Heart left ventricle (tissue), 16 donors: ENCODE measurements around the gene LMF1. TPM values are rescaled to one million over a fixed set of nuclear protein-coding genes. Genes with fewer than 3 reads are reported as not detected.

ENCODE experiments used
- ATAC-seq, 4 donors: fragments of 200-7000 bp; cut with Tn5 transposase; one replicate each; pipeline ENCODE4 v1.9.1; 2020 to 2022; ENCODE audit warnings: moderate library complexity in 4 of 4, mild to moderate bottlenecking in 3 of 4, moderate number of reproducible peaks in 1 of 4
- DNase-seq, 5 donors: peaks; one replicate each; pipeline ENCODE4 v3.0.0-alpha.2; 2020
- H3K27ac ChIP-seq, 12 donors: fragments of 200-600 bp; sonication (generic) in 4 of 12; one replicate each; pipeline versions ENCODE4 v1.5.0 to v1.8.0; 2016 to 2022; ENCODE audit warnings: mild to moderate bottlenecking in 2 of 12
- H3K27me3 ChIP-seq, 9 donors: fragments of 200-600 bp; sonication (generic) in 2 of 9; one replicate each; pipeline versions ENCODE4 v1.5.1 to v1.8.0; 2016 to 2022; ENCODE audit warnings: mild to moderate bottlenecking in 3 of 9
- H3K36me3 ChIP-seq, 9 donors: fragments of 200-600 bp; sonication (generic) in 2 of 9; one replicate each; pipeline versions ENCODE4 v1.5.0 to v1.8.0; 2018 to 2022; ENCODE audit warnings: mild to moderate bottlenecking in 2 of 9
- H3K4me1 ChIP-seq, 12 donors: fragments of 200-600 bp; sonication (generic) in 4 of 12; one replicate each; pipeline versions ENCODE4 v1.5.0 to v1.8.0; 2016 to 2022; ENCODE audit warnings: mild to moderate bottlenecking in 3 of 12
- H3K4me3 ChIP-seq, 12 donors: fragments of 200-600 bp; sonication (generic) in 4 of 12; one replicate each; pipeline versions ENCODE4 v1.5.0 to v1.8.0; 2017 to 2022; ENCODE audit warnings: mild to moderate bottlenecking in 9 of 12, moderate library complexity in 4 of 12
- H3K9me3 ChIP-seq, 12 donors: fragments of 200-600 bp; sonication (generic) in 4 of 12; one replicate each; pipeline versions ENCODE4 v1.5.0 to v1.8.0; 2016 to 2022; ENCODE audit warnings: mild to moderate bottlenecking in 1 of 12
- CTCF ChIP-seq, 12 donors: fragments of 200-600 bp; sonication (generic) in 4 of 12; IDR thresholded peaks; one replicate each; pipeline versions ENCODE4 v1.5.0 to v1.8.0; 2018 to 2022; ENCODE audit warnings: antibody characterized with exemption in 12 of 12, mild to moderate bottlenecking in 5 of 12
- POLR2A ChIP-seq, 2 donors: fragments of 450-650 bp; IDR thresholded peaks; one replicate each; pipeline ENCODE4 v1.6.1; 2017; ENCODE audit warnings: antibody characterized with exemption in 2 of 2, mild to moderate bottlenecking in 2 of 2, moderate library complexity in 2 of 2
- WGBS, 4 donors: extraction: QIAGEN DNeasy Blood & Tissue Kit in 2 of 4; methylation state at CpG; one replicate each; pipeline versions ENCODE4 v1.1.5 to v1.1.7; 2013 to 2018; 5-methylcytosine and 5-hydroxymethylcytosine counted together
- intact Hi-C, 10 donors: fragments of 100-400 bp; cut with DNase I; formaldehyde crosslinking; loops; one replicate each; pipeline versions ENCODE4 v1.11.1 to v1.14.2; 2022
- polyA plus RNA-seq, 2 donors: library from polyadenylated mRNA; stranded (reverse); fragments of 200-250 nt; gene quantifications; one replicate each; pipeline ENCODE4 v1.2.3, GENCODE V29; 2013
- total RNA-seq, 9 donors: library from RNA; depleted of rRNA in 2 of 9; stranded (reverse); fragments of >200 nt in 2 of 9; fragmentation: NEBNext Ultra II Directional in 3 of 9; extraction: Animal tissue kit (Norgen Biotek cat#: 25700) in 3 of 9; gene quantifications; one replicate each; pipeline versions ENCODE4 v1.1.0 to v1.2.4, GENCODE V29; 2016 to 2023
- donor health status: ischemic (EF 13 %, LVEDD 7.1; RV severe dilation, severe dysfunction).
- donor health status: healthy with polysubstance abuse.
- donor health status: DM: no; HTN: yes; CAD: no.
- donor health status: DM: no; HTN: no; CAD: no.
- donor health status: ischemic (EF 25% LVEDD 6.9; RV normal size, moderate dysfunction).
- donor health status: ischemic (EF 25% LVEDD 5.7; RV mildly dilated, moderate dysfunction).
- donor health status: healthy.
- donor health status: DM: yes; HTN: yes; CAD: no.
- donor health status: ischemic (EF 35%, LVEDD 5.7; RV mildly dilated, moderate dysfunction).
- donor health status: nonischemic (EF 11% LVEDD 7.7; RV severe dilation, severe dysfunction).
- donor health status: DM: yes; HTN: yes; CAD: no.
- donor health status: PGD.
- donor health status: ischemic (EF 29% LVEDD 5.4; RV normal size, mild dysfunction).
- donor health status: nonischemic (EF 23%, LVEDD 6.1; RV moderate dilation, normal function).

The LMF1 gene
- total and polyA plus RNA-seq, 11 donors = 4.3 to 19.2 (median 7.1) TPM

DNA sequence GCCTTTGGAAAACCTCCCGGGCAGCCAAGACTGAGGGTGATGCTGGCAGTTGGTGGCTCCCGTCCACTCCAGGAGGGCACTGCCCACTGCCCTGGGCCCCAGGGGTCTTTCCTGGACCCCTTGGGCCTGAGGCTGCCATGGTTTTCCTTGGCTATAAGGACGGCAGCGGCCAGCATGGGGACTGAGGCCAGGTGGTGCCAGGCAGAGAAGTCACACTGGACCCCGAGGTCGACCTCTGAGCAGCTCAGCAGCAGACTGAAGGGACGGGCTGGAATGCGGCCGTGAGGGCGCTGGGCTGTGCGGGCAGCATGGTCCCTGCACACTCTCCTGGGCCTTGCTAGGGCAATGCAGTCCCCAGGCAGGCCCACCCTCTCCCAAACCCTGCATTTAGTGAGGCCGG is 114.7 kb downstream of the LMF1 start:
- TF ChIP-seq CTCF (IDR thresholded peaks at IDR 0.05) (no peak), POLR2A (IDR thresholded peaks at IDR 0.05) (no peak)
- no peaks in the 10 kb centered on the region for H3K36me3 ChIP-seq
- H3K4me1 ChIP-seq = no peaks in the 10 kb centered on the region
- H3K9me3 ChIP-seq = peaks cover 0 to 4% (median 0%) of the 10 kb centered on the region in 12 donors
- no peaks in the 10 kb centered on the region for H3K27me3 ChIP-seq
- intact Hi-C loops = no loop called here
- 97 to 100% (median 98%) methylated on average over 9 to 12 of the region's 12 CpGs for WGBS, 4 donors
- DNase-seq (peak in 2 of 5 donors; percentile 8 to 29), ATAC-seq (no peak)
- no peak overlapping the region for H3K27ac ChIP-seq
- no peak overlapping the region for H3K4me3 ChIP-seq

DNA sequence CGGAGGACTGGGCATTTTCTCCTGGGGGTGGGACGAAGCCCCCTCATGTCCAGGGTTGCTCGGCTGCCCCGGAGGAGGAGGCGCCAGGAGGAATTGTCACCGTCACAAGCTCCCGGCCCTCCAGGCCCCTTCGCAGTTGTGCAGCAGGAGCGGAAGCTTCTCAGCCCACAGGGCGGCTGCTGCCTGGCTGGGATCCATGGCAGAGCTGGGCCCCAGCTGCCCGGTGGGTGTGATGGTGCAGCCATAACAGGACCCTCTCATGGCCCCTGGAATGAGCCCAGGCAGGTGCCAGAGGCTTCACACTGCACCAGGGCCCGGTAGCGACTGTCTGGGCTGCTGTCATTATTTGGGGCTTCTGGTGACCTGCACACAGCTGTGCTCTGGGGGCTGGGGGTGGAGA is 115.3 kb downstream of the LMF1 start:
- TF ChIP-seq POLR2A (IDR thresholded peaks at IDR 0.05) (no peak), CTCF (IDR thresholded peaks at IDR 0.05) (no peak)
- no peaks in the 10 kb centered on the region for H3K36me3 ChIP-seq
- no peaks in the 10 kb centered on the region for H3K4me1 ChIP-seq
- H3K4me3 ChIP-seq = no peak overlapping the region
- H3K9me3 ChIP-seq = peaks cover 0 to 4% (median 0%) of the 10 kb centered on the region in 12 donors
- DNase-seq (peak in 1 of 5 donors; percentile 46), ATAC-seq (no peak)
- no peaks in the 10 kb centered on the region for H3K27me3 ChIP-seq
- intact Hi-C loops = no loop called here
- 88 to 98% (median 95%) methylated on average over 8 to 13 of the region's 13 CpGs for WGBS, 4 donors
- no peak overlapping the region for H3K27ac ChIP-seq

- Histone ChIP-seq H3K9me3 (peaks cover 0 to under 1% (median 0%) of the 10 kb centered on the region in 12 donors), H3K4me3 (no peak overlapping the region), H3K4me1 (no peaks in the 10 kb centered on the region), H3K36me3 (no peaks in the 10 kb centered on the region), H3K27ac (no peak overlapping the region), H3K27me3 (no peaks in the 10 kb centered on the region)
- 88 to 94% (median 90%) methylated on average over 16 to 23 of the region's 23 CpGs for WGBS, 4 donors
- intact Hi-C loops = no loop called here
- peak in 1 of 4 donors; percentile 11 for ATAC-seq
- peak in 2 of 5 donors; percentile 20 to 49 for DNase-seq
- no peak for TF ChIP-seq POLR2A (IDR thresholded peaks at IDR 0.05)
- TF ChIP-seq CTCF (IDR thresholded peaks at IDR 0.05) = no peak
Observed at GRCh38 chr16:854808-855410, 115.9 kb downstream of the LMF1 start.

DNA sequence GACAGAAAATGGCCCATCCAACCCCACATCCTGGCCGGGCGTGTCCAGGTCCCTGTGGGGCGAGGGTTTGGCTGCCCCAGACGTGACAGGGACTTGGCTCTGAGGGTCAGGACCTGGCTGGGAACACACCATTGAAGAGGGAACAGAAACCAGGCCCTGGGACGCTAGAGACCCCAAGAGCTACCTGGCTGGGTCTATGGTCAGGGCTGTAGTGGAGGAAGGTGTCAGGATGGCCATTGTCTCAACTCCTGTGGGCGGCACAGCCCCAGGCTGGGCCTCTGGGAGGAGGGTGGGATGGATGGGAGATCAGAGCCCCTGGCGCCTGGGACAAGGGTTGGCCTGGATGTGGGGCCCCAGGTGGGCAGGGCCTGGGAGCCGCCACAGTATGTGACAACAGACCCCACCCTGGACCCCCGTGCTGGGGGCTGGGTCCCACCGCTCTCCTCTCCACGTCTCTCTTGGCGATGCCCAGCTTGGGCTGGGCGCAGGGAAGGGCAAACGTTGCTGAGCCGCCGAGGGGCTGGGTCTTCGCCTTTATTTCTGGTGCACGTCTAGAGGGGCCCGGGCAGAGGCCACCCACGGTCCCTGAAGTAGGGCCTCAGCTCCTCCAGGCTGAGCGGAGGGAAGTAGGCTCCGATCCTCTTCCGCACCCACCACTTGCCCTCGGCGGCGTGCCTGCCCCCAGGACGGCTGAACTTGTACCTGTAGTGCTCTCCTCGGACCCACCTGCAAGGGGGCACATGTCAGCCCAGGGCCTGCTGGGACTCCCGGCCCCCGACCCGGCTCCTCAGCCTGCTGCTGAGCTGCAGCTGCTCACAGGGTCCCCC is 116.6 kb downstream of the LMF1 start:
- ATAC-seq (peak in 1 of 4 donors; percentile 26), DNase-seq (peak in 3 of 5 donors; percentile 12 to 51 (median 20))
- TF ChIP-seq CTCF (IDR thresholded peaks at IDR 0.05) = no peak
- TF ChIP-seq POLR2A (IDR thresholded peaks at IDR 0.05) = no peak
- Histone ChIP-seq H3K27me3 (no peaks in the 10 kb centered on the region), H3K27ac (no peak overlapping the region), H3K4me3 (no peak overlapping the region), H3K4me1 (no peaks in the 10 kb centered on the region), H3K9me3 (peaks cover 0 to 3% (median 0%) of the 10 kb centered on the region in 12 donors), H3K36me3 (no peaks in the 10 kb centered on the region)
- intact Hi-C loops = no loop called here
- WGBS, 4 donors = 93 to 97% (median 93%) methylated on average over 28 to 31 of the region's 31 CpGs
